Measurements from ENCODE around the gene MKNK1.

GRCh38 chr1:46639547-46639946, 35.5 kb upstream of the MKNK1 start:
- TF ChIP-seq CTCF (IDR thresholded peaks at IDR 0.05) (no peak), POLR2A (IDR thresholded peaks at IDR 0.05) (no peak)
